ENCODE measurements around the gene BRWD1.

GRCh38 chr21:39217356-39218081, 95.9 kb downstream of the BRWD1 start:
- TF ChIP-seq CTCF (conservative IDR thresholded peaks at IDR 0.05 in 1 of 2, IDR thresholded peaks at IDR 0.05 in 1 of 2; ENCODE audit: low read depth in 1 of 2, low read length in 2 of 2): no peak
- TF ChIP-seq EZH2 (IDR thresholded peaks at IDR 0.05; ENCODE audit: low read length, missing control alignments): no peak

All from fibroblast of lung (primary cell).